ENCODE measurements around the gene KIF2A.

Gene KIF2A

GRCh38 chr5:62315376-62316175, 9.6 kb downstream of the KIF2A start:
- no peak for TF ChIP-seq CTCF (IDR thresholded peaks at IDR 0.05)

DNA sequence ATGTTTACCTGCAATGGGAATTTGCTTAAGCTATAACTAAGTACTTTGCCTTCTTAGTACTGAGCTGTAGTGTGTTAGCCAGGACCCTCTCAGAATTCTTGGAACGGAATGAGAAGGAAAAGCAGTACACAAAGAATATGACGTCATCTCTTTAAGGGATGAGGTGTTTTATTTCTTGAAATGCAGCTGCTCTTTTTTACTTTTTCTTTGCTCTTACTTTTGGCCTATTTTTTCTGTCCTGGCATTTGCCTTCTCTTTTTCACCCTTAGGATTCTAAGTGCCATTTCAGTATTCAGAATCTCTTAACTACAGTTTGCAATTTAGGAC, 10.1 kb downstream of the KIF2A start:
- no peak for TF ChIP-seq CTCF (IDR thresholded peaks at IDR 0.05)

DNA sequence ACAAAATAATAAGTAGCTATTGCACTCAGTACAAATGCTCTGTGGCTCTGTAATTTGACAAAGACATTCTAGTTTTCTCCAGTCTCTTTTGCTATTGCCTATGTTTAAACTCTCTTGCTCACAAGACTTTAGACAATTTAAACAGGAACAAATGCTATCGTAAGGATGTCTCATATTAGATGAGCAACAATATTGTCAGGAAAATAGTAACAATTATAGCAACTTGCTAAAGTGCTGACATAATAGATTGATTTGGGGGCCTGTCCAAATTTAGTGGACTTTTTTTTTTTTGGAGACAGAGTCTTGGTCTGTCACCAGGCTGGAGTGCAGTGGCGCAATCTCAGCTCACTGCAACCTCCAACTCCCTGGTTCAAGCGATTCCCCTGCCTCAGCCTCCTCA, 11.8 kb downstream of the KIF2A start:
- no peak for TF ChIP-seq CTCF (IDR thresholded peaks at IDR 0.05)

DNA sequence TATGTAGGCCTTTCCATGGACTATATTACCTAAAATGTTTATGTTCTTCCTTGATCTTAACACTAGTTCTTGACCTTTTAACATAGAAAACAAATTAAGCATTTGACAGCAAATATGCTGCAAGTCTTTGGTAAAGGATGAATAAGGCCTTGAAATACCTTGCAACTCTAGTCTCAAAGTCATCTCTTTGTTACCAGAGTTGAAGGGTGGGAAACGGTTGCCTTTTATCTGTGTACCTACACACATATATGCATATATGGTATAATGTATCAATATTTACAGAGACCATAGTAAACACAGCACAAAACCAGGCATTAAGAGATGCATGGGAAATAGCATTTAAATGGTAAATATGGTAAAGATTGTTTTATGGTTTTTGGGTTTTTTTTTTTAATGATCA, 16.5 kb downstream of the KIF2A start:
- TF ChIP-seq CTCF (IDR thresholded peaks at IDR 0.05) = no peak

DNA sequence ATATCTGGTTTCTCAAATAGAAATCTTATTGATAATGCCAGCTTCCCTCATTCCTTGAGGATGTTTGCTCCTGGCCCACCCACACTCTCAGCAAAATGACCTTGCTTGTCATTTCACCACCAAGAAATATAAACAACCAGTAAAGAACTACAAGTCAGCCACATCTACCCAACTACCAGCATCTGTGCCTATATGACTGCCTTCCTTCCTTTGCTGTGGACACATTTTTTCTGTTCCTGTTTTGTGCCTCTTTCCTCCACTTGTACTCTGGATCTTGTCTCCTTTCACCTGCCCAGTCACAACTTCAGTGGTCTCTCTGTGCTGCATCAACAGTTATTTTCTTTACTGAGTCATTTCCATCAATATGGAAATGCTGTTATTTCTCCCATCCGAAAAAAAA, 20.3 kb downstream of the KIF2A start:
- no peak for TF ChIP-seq CTCF (IDR thresholded peaks at IDR 0.05)

DNA sequence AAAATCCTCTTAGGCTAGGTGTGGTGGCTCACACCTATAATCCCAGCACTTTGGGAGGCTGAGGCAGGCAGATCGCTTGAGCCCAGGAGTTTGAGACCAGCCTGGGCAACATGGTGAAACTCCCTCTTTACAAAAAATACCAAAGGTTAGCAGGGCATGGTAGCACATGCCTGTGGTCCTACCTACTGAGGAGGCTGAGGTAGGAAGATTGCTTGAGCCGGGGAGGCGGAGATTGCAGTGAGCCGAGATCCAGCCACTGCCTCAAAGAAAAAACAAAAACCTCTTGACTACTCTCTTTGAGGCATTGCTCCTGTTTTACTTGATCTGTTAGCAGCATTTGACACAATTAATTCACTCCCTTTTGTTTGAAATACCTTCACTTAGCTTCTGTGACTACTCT, 20.7 kb downstream of the KIF2A start:
- TF ChIP-seq CTCF (IDR thresholded peaks at IDR 0.05) = no peak

DNA sequence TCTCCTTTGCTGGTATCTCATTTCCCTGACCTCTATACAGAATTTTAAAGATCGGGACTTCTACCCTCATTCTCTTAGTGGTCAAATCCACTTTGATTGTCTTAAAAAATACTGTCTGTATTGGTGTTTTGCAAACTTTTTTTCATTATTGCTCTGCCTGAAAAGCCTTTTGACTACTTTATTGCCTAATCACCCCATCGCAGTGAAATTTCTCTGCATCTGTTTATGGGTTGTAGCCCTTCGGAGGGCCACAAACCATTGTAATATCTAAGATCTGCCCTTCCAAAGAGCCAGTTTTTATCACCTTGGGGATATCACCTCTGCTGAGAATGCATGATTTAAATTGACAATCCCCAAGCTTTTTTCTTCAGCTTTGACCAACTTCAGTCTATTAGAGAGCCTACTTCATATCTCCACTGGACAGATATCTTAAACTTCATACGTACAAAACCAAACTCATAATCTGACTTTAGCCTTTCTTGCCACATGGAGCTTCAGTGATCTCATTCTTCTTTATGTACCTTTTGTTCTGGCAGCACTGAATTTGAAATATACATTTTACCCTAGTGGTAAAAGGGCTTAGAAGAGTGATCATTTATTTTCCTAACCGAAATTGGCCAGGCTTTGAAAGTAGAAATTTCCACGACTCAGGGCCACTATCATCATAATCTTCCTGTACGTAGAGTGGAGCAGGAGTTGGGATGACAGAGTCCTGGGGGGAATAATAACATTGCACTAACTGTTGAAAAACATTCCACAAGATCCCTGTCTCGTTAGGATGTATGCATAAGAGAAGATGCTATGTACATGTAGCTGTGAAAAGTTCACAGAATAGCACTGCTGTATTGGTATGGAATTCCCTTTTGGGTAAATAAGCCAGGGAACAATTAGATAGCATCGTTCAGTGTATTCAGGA, 21.4 kb downstream of the KIF2A start:
- TF ChIP-seq CTCF (IDR thresholded peaks at IDR 0.05) = no peak
